ENCODE measurements around the gene CADPS.

CADPS gene

GRCh38 chr3:62892045-62892444, 16.8 kb upstream of the CADPS start:
- TF ChIP-seq, protein P1, sequence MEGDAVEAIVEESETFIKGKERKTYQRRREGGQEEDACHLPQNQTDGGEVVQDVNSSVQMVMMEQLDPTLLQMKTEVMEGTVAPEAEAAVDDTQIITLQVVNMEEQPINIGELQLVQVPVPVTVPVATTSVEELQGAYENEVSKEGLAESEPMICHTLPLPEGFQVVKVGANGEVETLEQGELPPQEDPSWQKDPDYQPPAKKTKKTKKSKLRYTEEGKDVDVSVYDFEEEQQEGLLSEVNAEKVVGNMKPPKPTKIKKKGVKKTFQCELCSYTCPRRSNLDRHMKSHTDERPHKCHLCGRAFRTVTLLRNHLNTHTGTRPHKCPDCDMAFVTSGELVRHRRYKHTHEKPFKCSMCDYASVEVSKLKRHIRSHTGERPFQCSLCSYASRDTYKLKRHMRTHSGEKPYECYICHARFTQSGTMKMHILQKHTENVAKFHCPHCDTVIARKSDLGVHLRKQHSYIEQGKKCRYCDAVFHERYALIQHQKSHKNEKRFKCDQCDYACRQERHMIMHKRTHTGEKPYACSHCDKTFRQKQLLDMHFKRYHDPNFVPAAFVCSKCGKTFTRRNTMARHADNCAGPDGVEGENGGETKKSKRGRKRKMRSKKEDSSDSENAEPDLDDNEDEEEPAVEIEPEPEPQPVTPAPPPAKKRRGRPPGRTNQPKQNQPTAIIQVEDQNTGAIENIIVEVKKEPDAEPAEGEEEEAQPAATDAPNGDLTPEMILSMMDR (IDR thresholded peaks at IDR 0.05; ENCODE audit: insufficient read depth, low read depth, low read length, missing control alignments): no peak
- no peak overlapping the region for H3K4me3 ChIP-seq (ENCODE audit: low read depth, low read length)
- DNase-seq (ENCODE audit: low read depth): no peak

DNA sequence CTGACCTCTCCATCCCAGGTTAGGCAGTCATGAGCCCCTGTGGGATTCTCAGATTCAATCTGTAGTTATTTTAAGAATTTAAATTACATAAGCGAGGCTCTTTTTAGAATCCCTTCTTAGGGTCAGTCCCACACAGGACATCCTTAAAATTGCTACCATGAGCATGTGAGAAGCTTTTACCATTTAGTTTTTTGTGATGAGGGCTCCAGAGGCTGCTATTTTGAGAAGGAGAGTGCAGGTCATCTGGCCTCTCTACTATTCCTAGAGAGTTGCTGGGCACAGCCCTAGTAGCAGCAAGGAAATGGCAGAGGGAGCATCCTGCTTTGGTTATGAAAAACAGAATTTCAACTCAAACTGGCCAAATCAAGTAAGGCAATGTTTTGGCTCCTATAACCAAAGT, 13.6 kb upstream of the CADPS start:
- DNase-seq (ENCODE audit: low read depth): no peak
- no peak overlapping the region for H3K4me3 ChIP-seq (ENCODE audit: low read depth, low read length)
- TF ChIP-seq, protein P1 (IDR thresholded peaks at IDR 0.05; ENCODE audit: insufficient read depth, low read depth, low read length, missing control alignments): no peak

DNA sequence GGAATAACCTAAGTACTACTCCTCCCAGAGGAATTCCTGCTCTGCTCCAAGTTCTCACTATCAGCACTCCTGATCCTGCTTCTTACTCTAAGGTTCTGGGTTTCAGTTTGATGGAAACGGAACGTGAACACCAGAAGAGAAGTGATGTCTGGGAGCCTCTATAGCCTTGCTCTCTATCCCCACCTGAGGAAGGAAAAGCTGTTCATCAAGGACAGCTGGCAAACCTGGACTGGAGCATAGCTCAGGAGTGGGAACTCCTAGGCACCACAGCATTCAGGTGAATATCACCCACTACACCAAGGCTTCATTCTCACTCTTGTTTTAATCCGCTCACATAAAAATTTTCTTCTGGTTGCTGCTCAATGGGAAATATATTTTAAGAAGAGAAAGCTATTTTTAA, 13.0 kb upstream of the CADPS start:
- TF ChIP-seq, protein P1 (IDR thresholded peaks at IDR 0.05; ENCODE audit: insufficient read depth, low read depth, low read length, missing control alignments): no peak
- no peak for DNase-seq (ENCODE audit: low read depth)
- no peak overlapping the region for H3K4me3 ChIP-seq (ENCODE audit: low read depth, low read length)

GRCh38 chr3:62885136-62885535, 9.9 kb upstream of the CADPS start:
- TF ChIP-seq, protein P1 (IDR thresholded peaks at IDR 0.05; ENCODE audit: insufficient read depth, low read depth, low read length, missing control alignments): no peak
- no peak for DNase-seq (ENCODE audit: low read depth)

DNA sequence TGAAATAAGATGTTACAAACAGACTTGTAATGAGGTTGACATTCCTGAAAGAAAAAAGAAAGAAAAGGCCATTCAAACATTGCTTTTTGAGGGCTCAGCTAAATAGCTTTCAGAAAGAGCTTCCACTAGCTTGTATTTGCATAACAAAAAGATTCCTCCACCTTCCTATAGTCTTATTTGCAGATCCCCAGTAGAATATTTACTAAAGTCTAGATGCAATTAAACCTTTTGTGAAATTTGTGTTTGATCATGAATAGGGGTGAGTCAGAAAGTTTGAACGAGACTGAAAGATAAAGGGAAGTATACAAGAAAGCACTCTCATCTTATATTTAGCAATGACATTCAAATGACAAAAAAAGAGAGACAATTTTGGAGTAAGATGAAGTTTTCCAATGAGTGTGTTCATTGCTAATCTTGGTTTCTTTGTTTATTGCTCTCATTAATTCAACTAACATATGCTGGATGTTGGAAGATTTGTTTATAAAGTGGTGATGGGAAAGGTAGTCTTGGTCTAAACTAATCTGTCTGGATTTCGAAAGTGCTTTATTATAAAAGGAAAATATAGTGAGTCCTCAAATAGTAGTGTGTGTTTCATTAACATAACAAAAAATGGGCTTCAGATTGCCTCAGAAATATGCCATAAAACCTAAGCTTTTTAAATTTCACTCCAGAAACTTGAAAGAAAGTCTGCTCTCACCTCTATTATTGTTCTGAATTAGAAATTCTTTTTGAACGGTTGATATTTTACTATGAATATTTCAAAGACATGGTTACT, 9.1 kb upstream of the CADPS start:
- TF ChIP-seq, protein P1 (IDR thresholded peaks at IDR 0.05; ENCODE audit: insufficient read depth, low read depth, low read length, missing control alignments): no peak
- no peak for DNase-seq (ENCODE audit: low read depth)
- no peak overlapping the region for H3K4me3 ChIP-seq (ENCODE audit: low read depth, low read length)

More at GRCh38 chr3:62885136-62885535, 9.9 kb upstream of the CADPS start:
- no peak overlapping the region for H3K4me3 ChIP-seq (ENCODE audit: low read depth, low read length)

GRCh38 chr3:62882676-62883200, 7.5 kb upstream of the CADPS start:
- no peak overlapping the region for H3K4me3 ChIP-seq (ENCODE audit: low read depth, low read length)
- TF ChIP-seq, protein P1 (IDR thresholded peaks at IDR 0.05; ENCODE audit: insufficient read depth, low read depth, low read length, missing control alignments): no peak
- no peak for DNase-seq (ENCODE audit: low read depth)
